22Rv1 (cell line): ENCODE measurements around the gene SLC25A33.

Source experiments
- CTCF ChIP-seq: fragments of 450-650 bp; IDR thresholded peaks from 2 replicates; pipeline ENCODE4 v1.5.1; 2017; ENCODE audit warnings: mild to moderate bottlenecking
- ZFX ChIP-seq: fragments of 450-650 bp; IDR thresholded peaks from 2 replicates; pipeline ENCODE4 v1.6.1; 2017; ENCODE audit warnings: antibody characterized with exemption, borderline replicate concordance

GRCh38 chr1:9558271-9558945 lies 19.1 kb downstream of the SLC25A33 start:
- TF ChIP-seq CTCF = no peak
- TF ChIP-seq ZFX = no peak
